Body of pancreas (tissue), 4 donors: ENCODE results near the gene TENT4B. TPM values are rescaled to one million over a fixed set of nuclear protein-coding genes. Genes with fewer than 3 reads are reported as not detected.

Experiments used
- ATAC-seq: fragments of 150-250 bp; one replicate; pipeline ENCODE4 v1.9.1; 2016
- DNase-seq, 4 donors: peaks; one replicate each; pipeline ENCODE4 v3.0.0-alpha.2; 2019
- H3K27ac ChIP-seq, 4 donors: fragments of 200-600 bp; sonication (generic); 1 replicate in 3 of 4; 2 replicates in 1 of 4; pipeline versions ENCODE4 v1.5.1 to v1.6.1; 2016 to 2019; ENCODE audit warnings: mild to moderate bottlenecking in 1 of 4, mixed read lengths in 1 of 4, moderate library complexity in 1 of 4
- H3K27me3 ChIP-seq, 2 donors: fragments of 200-600 bp; sonication (generic); one replicate each; pipeline ENCODE4 v1.6.0; 2016; ENCODE audit warnings: mild to moderate bottlenecking in 1 of 2
- H3K36me3 ChIP-seq, 2 donors: fragments of 200-600 bp; sonication (generic); replicated peaks in 1 of 2; 2 replicates each; pipeline ENCODE4 v1.5.1; 2016; ENCODE audit warnings: low read depth in 2 of 2; ENCODE audit not compliant: insufficient read depth in 1 of 2
- H3K4me1 ChIP-seq: fragments of 200-600 bp; sonication (generic); one replicate; pipeline ENCODE4 v1.6.0; 2016
- H3K4me3 ChIP-seq, 2 donors: fragments of 200-600 bp; sonication (generic); 1 replicate in 1 of 2; 2 replicates in 1 of 2; pipeline ENCODE4 v1.5.1; 2016 to 2019
- H3K9me3 ChIP-seq, 3 donors: fragments of 200-600 bp; sonication (generic); 1 replicate in 2 of 3; 2 replicates in 1 of 3; pipeline ENCODE4 v1.5.1; 2016
- CTCF ChIP-seq, 7 experiments: fragments of 450-650 bp in 4 of 7; fragments of 200-600 bp in 3 of 7; sonication (generic) in 3 of 7; IDR thresholded peaks; one replicate each; pipeline ENCODE4 v1.5.1; 2016 to 2019; ENCODE audit warnings: antibody characterized with exemption in 7 of 7
- POLR2A ChIP-seq, 3 donors: fragments of 450-650 bp; IDR thresholded peaks; one replicate each; pipeline ENCODE4 v1.6.1; 2016; ENCODE audit warnings: antibody characterized with exemption in 3 of 3, mild to moderate bottlenecking in 2 of 3
- WGBS, 2 donors: methylation state at CpG; one replicate each; pipeline ENCODE4 v1.1.5; 2017; 5-methylcytosine and 5-hydroxymethylcytosine counted together
- intact Hi-C: fragments of 100-400 bp; cut with DNase I; formaldehyde crosslinking; loops from one replicate; pipeline ENCODE4 v1.15.1; 2023
- total RNA-seq, 2 donors: library from RNA; depleted of rRNA; stranded (reverse); fragments of >200 nt; gene quantifications; one replicate each; pipeline ENCODE4 v1.1.0, GENCODE V29; 2016

TENT4B gene
- total RNA-seq, 2 donors from 2014 or later: 2.0 to 7.0 TPM

DNA sequence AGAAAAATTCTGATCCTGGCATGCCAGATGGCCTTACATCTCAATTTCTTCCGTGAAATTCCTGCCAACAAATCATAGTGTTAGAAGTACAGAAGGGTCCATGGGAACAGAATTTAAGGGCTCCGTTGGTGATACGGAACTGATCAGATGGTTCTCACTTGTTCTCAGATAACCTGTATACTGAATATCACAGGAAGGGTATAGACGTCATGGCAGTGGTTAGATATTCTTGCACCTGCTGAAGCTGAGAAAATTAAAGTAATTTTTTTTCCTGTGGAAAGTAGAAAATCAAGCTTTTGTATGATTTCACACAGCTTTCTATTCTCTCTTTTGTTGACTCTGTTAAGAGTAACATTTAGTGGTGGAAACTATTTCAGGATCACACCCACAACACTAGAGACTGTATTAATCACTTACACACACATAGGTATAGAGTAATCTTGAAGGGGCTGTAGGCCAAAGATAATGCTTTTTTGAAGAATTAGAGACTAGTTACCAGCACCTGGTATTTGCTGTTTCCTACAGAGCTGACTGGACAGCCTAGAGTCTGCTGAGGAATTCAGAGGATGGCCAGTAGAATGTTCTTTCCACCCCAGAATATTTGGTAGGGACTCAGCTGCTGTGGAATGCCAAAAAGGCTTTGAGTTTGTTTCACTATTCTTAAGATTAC, 7.5 kb downstream of the TENT4B start:
- TF ChIP-seq CTCF (IDR thresholded peaks at IDR 0.05) (no peak), POLR2A (IDR thresholded peaks at IDR 0.05) (no peak)
- no peaks in the 10 kb centered on the region for H3K27me3 ChIP-seq
- peaks cover 34% of the 10 kb centered on the region for H3K4me1 ChIP-seq
- DNase-seq (no peak), ATAC-seq (no peak)
- 56 to 60% methylated on average over 4 of the region's 4 CpGs for WGBS, 2 donors
- no peaks in the 10 kb centered on the region for H3K36me3 ChIP-seq
- no peaks in the 10 kb centered on the region for H3K9me3 ChIP-seq
- H3K4me3 ChIP-seq: no peak overlapping the region
- peak overlapping the region in 1 of 4 donors; percentile 2 for H3K27ac ChIP-seq
- intact Hi-C loops: no loop called here

GRCh38 chr16:50161950-50162349, 8.8 kb downstream of the TENT4B start:
- Histone ChIP-seq H3K36me3 (no peaks in the 10 kb centered on the region), H3K4me1 (peaks cover 25% of the 10 kb centered on the region), H3K4me3 (no peak overlapping the region), H3K27me3 (no peaks in the 10 kb centered on the region), H3K27ac (no peak overlapping the region), H3K9me3 (no peaks in the 10 kb centered on the region)
- no peak for DNase-seq
- TF ChIP-seq CTCF (IDR thresholded peaks at IDR 0.05): no peak
- TF ChIP-seq POLR2A (IDR thresholded peaks at IDR 0.05): no peak
- intact Hi-C loops: no loop called here
- ATAC-seq: no peak
- 91 to 94% methylated on average over 2 of the region's 2 CpGs for WGBS, 2 donors

DNA sequence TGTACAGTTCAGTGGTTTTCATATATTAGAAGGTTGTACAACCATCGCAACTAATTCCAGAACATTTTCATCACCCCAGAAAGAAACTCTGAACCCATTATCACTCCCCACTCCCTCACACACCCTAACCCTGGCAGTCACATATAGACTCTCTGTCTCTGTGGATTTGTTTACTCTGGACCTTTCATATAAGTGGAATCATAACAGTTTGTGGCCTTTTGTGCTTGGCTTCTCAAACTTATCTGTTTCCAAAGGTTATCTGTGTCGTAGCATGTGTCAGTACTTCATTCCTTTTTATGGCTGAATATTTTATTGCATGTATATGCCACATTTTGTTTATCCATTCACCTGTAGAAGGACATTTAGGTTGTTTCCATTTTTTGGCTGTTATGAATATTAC, 12.4 kb downstream of the TENT4B start:
- TF ChIP-seq POLR2A (IDR thresholded peaks at IDR 0.05) (no peak), CTCF (IDR thresholded peaks at IDR 0.05) (no peak)
- intact Hi-C loops: no loop called here
- ATAC-seq: no peak

GRCh38 chr16:50166511-50167500, 13.7 kb downstream of the TENT4B start:
- H3K4me1 ChIP-seq: peaks cover 22% of the 10 kb centered on the region

More for the DNA sequence above, 12.4 kb downstream of the TENT4B start:
- H3K36me3 ChIP-seq: no peaks in the 10 kb centered on the region
- H3K4me3 ChIP-seq: no peak overlapping the region
- no peak for DNase-seq
- no peak overlapping the region for H3K27ac ChIP-seq
- H3K9me3 ChIP-seq: no peaks in the 10 kb centered on the region
- peaks cover 28% of the 10 kb centered on the region for H3K4me1 ChIP-seq
- WGBS, 2 donors: 65 to 77% methylated on average over 2 of the region's 2 CpGs
- no peaks in the 10 kb centered on the region for H3K27me3 ChIP-seq

More at GRCh38 chr16:50166511-50167500, 13.7 kb downstream of the TENT4B start:
- H3K9me3 ChIP-seq: no peaks in the 10 kb centered on the region
- no peak for ATAC-seq
- no peaks in the 10 kb centered on the region for H3K36me3 ChIP-seq
- intact Hi-C loops: no loop called here
- H3K27ac ChIP-seq: no peak overlapping the region
- WGBS, 2 donors: 76 to 87% methylated on average over 9 of the region's 9 CpGs
- no peaks in the 10 kb centered on the region for H3K27me3 ChIP-seq
- TF ChIP-seq CTCF (IDR thresholded peaks at IDR 0.05) (no peak), POLR2A (IDR thresholded peaks at IDR 0.05) (no peak)
- no peak for DNase-seq
- H3K4me3 ChIP-seq: no peak overlapping the region
